Neutrophil (primary cell): ENCODE data around the gene KCNA3.

ENCODE experiments used
- H3K27ac ChIP-seq: fragments of 200-600 bp; sonication (generic); 2 replicates; pipeline ENCODE4 v1.5.1; 2016; ENCODE audit warnings: mild to moderate bottlenecking, moderate library complexity
- H3K27me3 ChIP-seq: fragments of 200-600 bp; sonication (generic); 2 replicates; pipeline ENCODE4 v1.6.0; 2016; ENCODE audit warnings: mild to moderate bottlenecking
- H3K36me3 ChIP-seq: fragments of 200-600 bp; sonication (generic); 2 replicates; pipeline ENCODE4 v1.5.1; 2017
- H3K4me1 ChIP-seq, 2 experiments: fragments of 200-600 bp in 1 of 2; sonication (generic) in 1 of 2; 1 replicate in 1 of 2; 2 replicates in 1 of 2; pipeline versions ENCODE4 v1.5.1 to v1.6.1; 2013 to 2016; ENCODE audit warnings: low read depth in 1 of 2, low read length in 1 of 2, mild to moderate bottlenecking in 1 of 2, moderate library complexity in 1 of 2; ENCODE audit not compliant: control insufficient read depth in 1 of 2, insufficient read depth in 1 of 2
- H3K4me3 ChIP-seq, 2 experiments: fragments of 200-600 bp in 1 of 2; sonication (generic) in 1 of 2; 1 replicate in 1 of 2; 2 replicates in 1 of 2; pipeline ENCODE4 v1.5.1; 2013 to 2016; ENCODE audit warnings: low read depth in 1 of 2, low read length in 1 of 2, mild to moderate bottlenecking in 1 of 2, moderate library complexity in 1 of 2
- H3K9me3 ChIP-seq: fragments of 200-600 bp; sonication (generic); 2 replicates; pipeline ENCODE4 v1.5.1; 2016
- TF ChIP-seq, protein P1 (sequence below): fragments of 200-600 bp; sonication (generic); IDR thresholded peaks from 2 replicates; pipeline ENCODE4 v1.5.1; 2016; ENCODE audit warnings: antibody characterized with exemption

The KCNA3 gene

DNA sequence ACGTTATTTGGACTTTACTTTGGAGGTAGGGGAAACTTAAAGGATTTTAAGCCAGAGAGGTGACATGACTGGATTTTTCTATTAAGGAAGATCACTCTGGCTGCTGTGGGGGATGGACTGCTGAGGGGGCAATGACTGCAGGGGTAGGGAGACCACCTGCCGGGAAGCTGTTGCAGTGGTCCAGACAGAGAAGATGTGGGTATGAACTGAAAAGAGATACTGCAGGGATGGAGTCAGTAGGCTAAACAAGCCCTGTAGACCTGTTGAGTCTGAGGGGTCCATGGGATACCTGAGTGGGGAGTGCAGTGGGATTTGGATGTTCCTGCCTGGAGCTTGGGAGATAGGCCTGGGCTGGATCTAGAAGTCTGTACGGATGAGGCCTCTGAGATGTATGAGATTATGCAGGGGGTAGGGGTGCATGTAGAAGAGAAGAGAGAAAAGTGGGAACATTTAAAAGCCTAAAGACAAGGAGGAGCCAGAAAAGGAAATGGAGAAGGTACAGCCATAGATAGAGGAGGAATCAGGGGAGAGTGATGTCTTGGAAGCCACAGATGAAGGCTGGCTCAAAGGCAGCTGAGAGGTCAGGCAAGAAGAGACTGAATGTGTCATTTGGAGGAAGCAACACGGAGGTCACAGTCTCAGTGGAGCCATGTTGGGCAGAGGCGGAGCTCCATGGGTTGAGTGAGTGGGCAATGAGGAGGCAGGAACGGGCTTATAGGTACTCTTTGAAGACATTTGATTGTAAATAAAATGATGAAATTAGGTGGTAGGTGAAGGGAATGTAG is 42.7 kb downstream of the KCNA3 start:
- H3K9me3 ChIP-seq: no peaks in the 10 kb centered on the region
- H3K4me1 ChIP-seq: peaks cover 0 to 13% of the 10 kb centered on the region in 2 experiments
- no peak overlapping the region for H3K27ac ChIP-seq
- no peaks in the 10 kb centered on the region for H3K36me3 ChIP-seq
- peaks cover 4% of the 10 kb centered on the region for H3K27me3 ChIP-seq
- no peak overlapping the region for H3K4me3 ChIP-seq
- TF ChIP-seq, protein P1, sequence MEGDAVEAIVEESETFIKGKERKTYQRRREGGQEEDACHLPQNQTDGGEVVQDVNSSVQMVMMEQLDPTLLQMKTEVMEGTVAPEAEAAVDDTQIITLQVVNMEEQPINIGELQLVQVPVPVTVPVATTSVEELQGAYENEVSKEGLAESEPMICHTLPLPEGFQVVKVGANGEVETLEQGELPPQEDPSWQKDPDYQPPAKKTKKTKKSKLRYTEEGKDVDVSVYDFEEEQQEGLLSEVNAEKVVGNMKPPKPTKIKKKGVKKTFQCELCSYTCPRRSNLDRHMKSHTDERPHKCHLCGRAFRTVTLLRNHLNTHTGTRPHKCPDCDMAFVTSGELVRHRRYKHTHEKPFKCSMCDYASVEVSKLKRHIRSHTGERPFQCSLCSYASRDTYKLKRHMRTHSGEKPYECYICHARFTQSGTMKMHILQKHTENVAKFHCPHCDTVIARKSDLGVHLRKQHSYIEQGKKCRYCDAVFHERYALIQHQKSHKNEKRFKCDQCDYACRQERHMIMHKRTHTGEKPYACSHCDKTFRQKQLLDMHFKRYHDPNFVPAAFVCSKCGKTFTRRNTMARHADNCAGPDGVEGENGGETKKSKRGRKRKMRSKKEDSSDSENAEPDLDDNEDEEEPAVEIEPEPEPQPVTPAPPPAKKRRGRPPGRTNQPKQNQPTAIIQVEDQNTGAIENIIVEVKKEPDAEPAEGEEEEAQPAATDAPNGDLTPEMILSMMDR: no peak

DNA sequence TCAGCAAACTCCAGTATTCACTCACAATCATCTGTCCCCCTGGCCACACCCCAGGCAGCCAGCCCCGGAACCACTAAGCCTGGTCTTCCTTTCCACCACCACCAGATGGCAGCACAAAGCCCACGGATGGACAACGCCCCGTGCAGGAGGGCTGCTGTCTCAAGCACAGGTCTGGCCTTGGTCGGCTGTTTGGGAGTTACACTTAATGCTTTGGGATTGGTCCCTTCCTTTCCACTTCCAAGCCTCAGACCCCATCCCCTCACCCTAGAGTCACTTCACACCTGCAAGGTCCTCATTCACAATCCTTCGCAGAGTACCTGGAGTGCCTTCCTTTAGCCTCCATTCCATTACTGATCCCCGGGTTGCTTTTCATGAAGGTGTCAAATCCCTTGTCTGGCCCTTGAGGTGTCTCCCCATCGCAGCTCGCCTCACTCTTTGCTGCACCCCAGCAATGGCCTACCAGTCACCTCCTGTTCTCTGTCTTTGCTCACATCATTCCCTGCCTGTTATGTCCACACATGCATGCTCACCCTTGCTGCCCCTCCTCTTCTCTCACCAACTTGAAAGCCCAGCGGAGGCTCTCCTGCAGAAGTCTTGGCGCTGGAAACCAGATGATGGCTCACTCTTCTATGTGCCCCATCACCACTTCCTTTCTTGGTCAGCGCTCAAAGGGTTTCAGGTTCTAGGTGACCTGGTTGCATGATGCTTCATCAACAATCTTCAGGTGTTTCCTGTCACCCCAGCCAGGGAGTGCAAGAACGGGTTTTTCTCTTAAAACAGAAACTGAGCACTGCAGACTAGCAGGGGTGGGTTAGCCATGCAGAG is 43.7 kb downstream of the KCNA3 start:
- Histone ChIP-seq H3K4me1 (peaks cover 0 to 13% of the 10 kb centered on the region in 2 experiments), H3K27me3 (peaks cover 4% of the 10 kb centered on the region), H3K36me3 (no peaks in the 10 kb centered on the region), H3K9me3 (no peaks in the 10 kb centered on the region), H3K27ac (no peak overlapping the region), H3K4me3 (no peak overlapping the region)
- TF ChIP-seq, protein P1: peak; percentile 59

DNA sequence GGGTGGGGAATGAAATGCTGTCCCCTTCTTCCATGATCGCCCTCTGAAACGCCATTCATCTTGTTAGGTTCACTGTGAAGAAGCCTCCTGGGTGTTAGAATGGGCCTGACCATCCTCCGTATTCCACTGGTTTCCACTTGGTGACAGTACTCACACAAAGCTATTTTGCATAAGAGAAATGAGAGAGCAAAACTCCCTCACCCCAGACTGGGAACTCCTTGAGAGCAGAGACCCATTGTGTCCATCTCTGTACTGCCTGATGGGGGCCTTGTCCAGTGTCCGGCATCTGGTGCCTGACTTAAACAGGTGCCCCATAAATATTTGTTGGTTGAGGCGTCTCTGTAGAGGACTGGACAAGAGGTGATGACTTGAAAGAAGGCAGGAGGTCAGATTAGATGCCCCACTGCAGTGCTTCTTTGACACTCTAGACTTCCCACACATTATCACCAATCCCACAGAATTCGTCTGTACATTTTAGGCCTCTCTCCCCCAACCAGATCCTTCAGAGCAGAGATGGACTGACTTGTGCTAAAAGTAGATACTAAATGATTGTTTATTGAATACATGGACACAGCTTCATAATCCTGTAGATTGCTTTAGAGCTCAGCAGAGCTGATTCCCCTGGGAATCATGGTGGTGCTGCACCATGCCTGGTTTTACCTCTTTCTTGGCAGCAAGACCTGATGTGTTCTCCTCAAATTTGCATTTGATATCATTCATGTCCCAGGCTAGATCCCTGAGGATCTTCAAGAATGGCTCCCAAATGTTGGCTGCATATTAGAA is 46.2 kb downstream of the KCNA3 start:
- H3K4me3 ChIP-seq: no peak overlapping the region
- H3K4me1 ChIP-seq: peaks cover 0 to 13% of the 10 kb centered on the region in 2 experiments
- TF ChIP-seq, protein P1: no peak
- no peaks in the 10 kb centered on the region for H3K36me3 ChIP-seq
- H3K9me3 ChIP-seq: no peaks in the 10 kb centered on the region
- H3K27me3 ChIP-seq: peaks cover 4% of the 10 kb centered on the region
- H3K27ac ChIP-seq: peak overlapping the region; percentile 26

DNA sequence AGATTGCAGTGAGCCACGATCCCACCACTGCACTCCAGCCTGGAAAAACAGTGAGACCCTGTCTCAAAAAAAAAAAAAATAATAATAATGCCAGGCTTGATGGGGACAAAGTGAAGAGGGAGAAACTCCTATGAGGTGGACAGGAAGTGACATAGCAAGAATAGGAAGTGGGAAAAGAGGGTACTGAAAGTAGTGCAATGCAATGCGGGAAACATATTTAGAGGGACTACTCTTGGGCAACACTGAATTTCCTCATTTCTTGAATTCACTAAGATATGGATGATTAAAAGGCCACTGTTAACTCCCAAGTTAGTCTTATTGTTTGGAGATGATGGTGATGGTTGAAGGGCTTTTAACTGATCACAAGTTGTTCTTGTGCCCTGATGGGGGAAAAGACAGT is 47.0 kb downstream of the KCNA3 start:
- peaks cover 0 to 13% of the 10 kb centered on the region in 2 experiments for H3K4me1 ChIP-seq
- peaks cover 8% of the 10 kb centered on the region for H3K27me3 ChIP-seq
- peak overlapping the region; percentile 26 for H3K27ac ChIP-seq
- H3K4me3 ChIP-seq: no peak overlapping the region
- H3K36me3 ChIP-seq: no peaks in the 10 kb centered on the region
- TF ChIP-seq, protein P1: no peak
- no peaks in the 10 kb centered on the region for H3K9me3 ChIP-seq

DNA sequence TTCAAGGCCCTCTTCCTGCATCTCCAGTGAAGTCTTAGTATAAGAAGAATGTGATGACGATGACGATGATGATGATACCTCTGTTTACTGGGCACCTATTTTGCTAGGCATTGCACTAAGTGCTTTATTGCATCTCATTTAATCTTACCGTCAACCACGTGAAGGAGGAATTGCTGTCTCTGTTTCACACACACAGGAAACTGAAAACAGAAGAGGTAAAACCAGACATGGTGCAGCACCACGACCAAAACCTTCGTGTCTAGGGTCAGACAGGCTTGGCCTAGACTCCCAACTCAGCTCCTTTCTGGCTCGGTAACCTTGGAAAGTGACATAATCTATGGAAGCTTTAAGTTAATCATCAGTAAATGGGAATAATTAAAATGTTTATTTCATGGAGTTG is 47.9 kb downstream of the KCNA3 start:
- peaks cover 7% of the 10 kb centered on the region for H3K27me3 ChIP-seq
- no peak overlapping the region for H3K27ac ChIP-seq
- no peak overlapping the region for H3K4me3 ChIP-seq
- H3K4me1 ChIP-seq: peaks cover 0 to 13% of the 10 kb centered on the region in 2 experiments
- H3K9me3 ChIP-seq: no peaks in the 10 kb centered on the region
- TF ChIP-seq, protein P1: no peak
- no peaks in the 10 kb centered on the region for H3K36me3 ChIP-seq
